ENCODE results near the gene B4GALT5.
A peak's percentile ranks its signal among the peaks of the same experiment; 100 is the strongest.

Gene B4GALT5

GRCh38 chr20:49700411-49701185 is 13.1 kb downstream of the B4GALT5 start:
- DNase-seq: peak; percentile 48

- no peak for DNase-seq
These were observed 14.3 kb downstream of the B4GALT5 start for GRCh38 chr20:49699200-49699992.

- no peak for DNase-seq
These were observed 15.2 kb downstream of the B4GALT5 start for GRCh38 chr20:49698477-49698876.

- peak; percentile 82 for DNase-seq
These were observed 16.6 kb downstream of the B4GALT5 start for GRCh38 chr20:49697071-49697470.

- peak; percentile 32 for DNase-seq
These were observed 17.1 kb downstream of the B4GALT5 start for GRCh38 chr20:49696594-49696993.

- peak; percentile 52 for DNase-seq
These were observed 17.8 kb downstream of the B4GALT5 start for GRCh38 chr20:49695830-49696229.

GRCh38 chr20:49694450-49695071 is 19.1 kb downstream of the B4GALT5 start:
- DNase-seq: peak; percentile 10

GRCh38 chr20:49693435-49694171 is 20.1 kb downstream of the B4GALT5 start:
- peak; percentile 12 for DNase-seq

- no peak for DNase-seq
These were observed 20.7 kb downstream of the B4GALT5 start for GRCh38 chr20:49692941-49693340.

- peak; percentile 69 for DNase-seq
These were observed 21.7 kb downstream of the B4GALT5 start for GRCh38 chr20:49691818-49692568.

- DNase-seq: peak; percentile 51
These were observed 22.6 kb downstream of the B4GALT5 start for GRCh38 chr20:49690899-49691620.

- peak; percentile 5 for DNase-seq
These were observed 25.8 kb downstream of the B4GALT5 start for GRCh38 chr20:49687595-49688567.

GRCh38 chr20:49685809-49686208 is 27.9 kb downstream of the B4GALT5 start:
- DNase-seq: no peak

GRCh38 chr20:49685161-49685601 is 28.5 kb downstream of the B4GALT5 start:
- peak; percentile 15 for DNase-seq

- no peak for DNase-seq
These were observed 29.2 kb downstream of the B4GALT5 start for GRCh38 chr20:49684335-49684997.

GRCh38 chr20:49682798-49683197 is 30.9 kb downstream of the B4GALT5 start:
- DNase-seq: no peak

- DNase-seq: no peak
These were observed 31.4 kb downstream of the B4GALT5 start for GRCh38 chr20:49682278-49682677.

- DNase-seq: no peak
These were observed 31.8 kb downstream of the B4GALT5 start for GRCh38 chr20:49681850-49682216.

- no peak for DNase-seq
These were observed 33.2 kb downstream of the B4GALT5 start for GRCh38 chr20:49680484-49680883.

- DNase-seq: no peak
These were observed 34.0 kb downstream of the B4GALT5 start for GRCh38 chr20:49679634-49680033.

All from NCI-H69 (cell line).